ENCODE results near the gene AKTIP. TPM values are rescaled to one million over a fixed set of nuclear protein-coding genes. Genes with fewer than 3 reads are reported as not detected.

AKTIP gene
- total RNA-seq, 1 experiment from 2014 or later, result 23.5 TPM

DNA sequence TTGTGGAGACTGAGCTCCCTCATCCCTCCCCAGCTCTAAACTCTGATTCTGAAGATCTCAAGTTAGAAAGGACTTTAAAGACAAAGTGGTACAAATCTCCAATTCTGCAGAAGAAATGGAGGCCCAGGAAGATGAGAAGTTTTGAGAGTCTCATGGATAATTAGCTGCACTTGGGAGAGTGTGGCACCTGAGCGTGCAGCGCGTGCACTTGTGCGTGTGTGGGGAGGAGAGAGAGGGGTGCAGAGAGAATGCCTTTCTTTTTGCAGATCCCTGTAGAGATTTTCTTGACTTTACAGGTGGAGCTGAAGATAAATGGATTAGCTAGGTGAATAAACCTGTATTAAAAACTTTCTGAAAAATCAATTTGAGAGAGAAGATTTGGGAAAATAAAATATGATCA, 14.8 kb upstream of the AKTIP start:
- H3K4me2 ChIP-seq (ENCODE audit: low read length), result no peak overlapping the region
- H3K9me2 ChIP-seq (ENCODE audit: insufficient read depth), result no peaks in the 10 kb centered on the region
- no peaks in the 10 kb centered on the region for H3K36me3 ChIP-seq (ENCODE audit: control insufficient read depth in 1 of 2, insufficient read depth in 2 of 2, low read length in 2 of 2)
- H3K4me3 ChIP-seq (replicated peaks in 1 of 2; ENCODE audit: low read depth in 1 of 2, low read length in 2 of 2), result no peak overlapping the region
- TF ChIP-seq FOSL1 (IDR thresholded peaks at IDR 0.05; ENCODE audit: low read depth) (no peak), SRF (IDR thresholded peaks at IDR 0.05; ENCODE audit: low read depth) (no peak), CBX3 (IDR thresholded peaks at IDR 0.05; ENCODE audit: low read depth) (no peak), YY1 (IDR thresholded peaks at IDR 0.05; ENCODE audit: extremely low read depth, insufficient replicate concordance, low read depth, low read length) (no peak), POLR2A (IDR thresholded peaks at IDR 0.05; ENCODE audit: borderline replicate concordance, extremely low read depth, insufficient read depth, insufficient read length) (no peak)
- H3K4me1 ChIP-seq (ENCODE audit: control insufficient read depth in 1 of 2, insufficient read depth in 2 of 2, low read length in 2 of 2), result no peaks in the 10 kb centered on the region
- no peaks in the 10 kb centered on the region for H3K27me3 ChIP-seq (ENCODE audit: insufficient read depth, low read length)
- ChIA-PET CTCF (no interaction called here), POLR2A (no interaction called here), RAD21 (ENCODE audit: low non-redundant PET in 1 of 2, low total read pairs in 2 of 2, uncharacterized antibody in 2 of 2, unreplicated experiment in 2 of 2) (no interaction called here)
- no peak overlapping the region for H2AFZ ChIP-seq (ENCODE audit: low read depth, low read length, poor library complexity, severe bottlenecking)
- H3K27ac ChIP-seq (ENCODE audit: low read depth, low read length), result no peak overlapping the region
- H3K79me2 ChIP-seq (ENCODE audit: insufficient read depth, low read length), result no peaks in the 10 kb centered on the region
- BruUV-seq (replicated peaks), result no TSS peak
- no peak for DNase-seq (ENCODE audit: low read depth, low spot score)
- H3K9me3 ChIP-seq (ENCODE audit: control insufficient read depth in 1 of 2, insufficient read depth in 1 of 2, low read depth in 1 of 2, low read length in 2 of 2), result no peaks in the 10 kb centered on the region
- no peak overlapping the region for H3K9ac ChIP-seq (ENCODE audit: low read length)
- intact Hi-C loops (cut with micrococcal nuclease), result no loop called here
- H4K20me1 ChIP-seq (ENCODE audit: insufficient read depth), result no peaks in the 10 kb centered on the region
- ATAC-seq, result no peak

DNA sequence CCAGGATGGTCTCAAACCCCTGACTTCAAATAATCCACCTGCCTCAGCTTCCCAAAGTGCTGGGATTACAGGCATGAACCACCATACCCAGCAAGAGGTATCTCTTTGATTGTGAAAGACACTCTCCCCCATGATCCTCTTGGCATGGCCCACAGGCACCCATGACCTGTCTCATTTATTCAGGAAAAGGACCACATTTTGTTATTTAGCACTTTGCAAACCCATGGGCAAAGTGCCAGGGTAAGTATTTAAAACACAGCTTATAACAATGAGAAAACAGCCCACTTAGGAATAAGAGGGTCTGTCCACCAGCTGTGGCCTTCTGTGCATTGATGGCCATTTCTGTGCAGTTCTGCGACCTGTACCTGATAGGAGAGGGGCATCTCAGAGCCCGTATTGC, 12.8 kb upstream of the AKTIP start:
- Histone ChIP-seq H3K36me3 (ENCODE audit: control insufficient read depth in 1 of 2, insufficient read depth in 2 of 2, low read length in 2 of 2) (no peaks in the 10 kb centered on the region), H3K79me2 (ENCODE audit: insufficient read depth, low read length) (no peaks in the 10 kb centered on the region), H3K9ac (ENCODE audit: low read length) (no peak overlapping the region), H3K9me3 (ENCODE audit: control insufficient read depth in 1 of 2, insufficient read depth in 1 of 2, low read depth in 1 of 2, low read length in 2 of 2) (no peaks in the 10 kb centered on the region), H3K4me2 (ENCODE audit: low read length) (no peak overlapping the region), H3K27me3 (ENCODE audit: insufficient read depth, low read length) (no peaks in the 10 kb centered on the region), H4K20me1 (ENCODE audit: insufficient read depth) (no peaks in the 10 kb centered on the region), H3K4me1 (ENCODE audit: control insufficient read depth in 1 of 2, insufficient read depth in 2 of 2, low read length in 2 of 2) (peaks cover 4 to 8% of the 10 kb centered on the region in 2 experiments; a peak in 2 of 4 replicates), H3K27ac (ENCODE audit: low read depth, low read length) (no peak overlapping the region), H3K9me2 (ENCODE audit: insufficient read depth) (no peaks in the 10 kb centered on the region), H3K4me3 (replicated peaks in 1 of 2; ENCODE audit: low read depth in 1 of 2, low read length in 2 of 2) (no peak overlapping the region), H2AFZ (ENCODE audit: low read depth, low read length, poor library complexity, severe bottlenecking) (no peak overlapping the region)
- DNase-seq (ENCODE audit: low read depth, low spot score) (no peak), ATAC-seq (no peak)
- ChIA-PET RAD21 (ENCODE audit: low non-redundant PET in 1 of 2, low total read pairs in 2 of 2, uncharacterized antibody in 2 of 2, unreplicated experiment in 2 of 2) (no interaction called here), CTCF (no interaction called here), POLR2A (no interaction called here)
- BruUV-seq (replicated peaks), result no TSS peak
- intact Hi-C loops (cut with micrococcal nuclease), result no loop called here
- no peak for TF ChIP-seq POLR2A (IDR thresholded peaks at IDR 0.05; ENCODE audit: borderline replicate concordance, extremely low read depth, insufficient read depth, insufficient read length)
- TF ChIP-seq, protein P1, sequence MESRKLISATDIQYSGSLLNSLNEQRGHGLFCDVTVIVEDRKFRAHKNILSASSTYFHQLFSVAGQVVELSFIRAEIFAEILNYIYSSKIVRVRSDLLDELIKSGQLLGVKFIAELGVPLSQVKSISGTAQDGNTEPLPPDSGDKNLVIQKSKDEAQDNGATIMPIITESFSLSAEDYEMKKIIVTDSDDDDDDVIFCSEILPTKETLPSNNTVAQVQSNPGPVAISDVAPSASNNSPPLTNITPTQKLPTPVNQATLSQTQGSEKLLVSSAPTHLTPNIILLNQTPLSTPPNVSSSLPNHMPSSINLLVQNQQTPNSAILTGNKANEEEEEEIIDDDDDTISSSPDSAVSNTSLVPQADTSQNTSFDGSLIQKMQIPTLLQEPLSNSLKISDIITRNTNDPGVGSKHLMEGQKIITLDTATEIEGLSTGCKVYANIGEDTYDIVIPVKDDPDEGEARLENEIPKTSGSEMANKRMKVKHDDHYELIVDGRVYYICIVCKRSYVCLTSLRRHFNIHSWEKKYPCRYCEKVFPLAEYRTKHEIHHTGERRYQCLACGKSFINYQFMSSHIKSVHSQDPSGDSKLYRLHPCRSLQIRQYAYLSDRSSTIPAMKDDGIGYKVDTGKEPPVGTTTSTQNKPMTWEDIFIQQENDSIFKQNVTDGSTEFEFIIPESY (IDR thresholded peaks at IDR 0.05; ENCODE audit: extremely low read depth, insufficient replicate concordance, low read length), result no peak
- TF ChIP-seq JUND (IDR thresholded peaks at IDR 0.05), result no peak
- TF ChIP-seq SP1 (IDR thresholded peaks at IDR 0.05; ENCODE audit: low read depth), result no peak
- TF ChIP-seq RAD21 (IDR thresholded peaks at IDR 0.05; ENCODE audit: low read depth), result no peak
- no peak for TF ChIP-seq SRF (IDR thresholded peaks at IDR 0.05; ENCODE audit: low read depth)
- no peak for TF ChIP-seq ZNF274 (IDR thresholded peaks at IDR 0.05; ENCODE audit: low read depth, low read length)
- no peak for TF ChIP-seq POLR2AphosphoS5 (IDR thresholded peaks at IDR 0.05; ENCODE audit: low read depth, low read length)
- TF ChIP-seq ELF1 (IDR thresholded peaks at IDR 0.05; ENCODE audit: borderline replicate concordance, low read depth), result no peak
- no peak for TF ChIP-seq MAX (IDR thresholded peaks at IDR 0.05)
- no peak for TF ChIP-seq FOSL1 (IDR thresholded peaks at IDR 0.05; ENCODE audit: low read depth)
